DND-41 (cell line): ENCODE data around the gene MYLK4.

ENCODE experiments used
- EZH2 ChIP-seq: IDR thresholded peaks from 3 replicates; pipeline ENCODE4 v1.6.1; 2012; ENCODE audit warnings: borderline replicate concordance, low read depth, mild to moderate bottlenecking, moderate library complexity, low read length, inconsistent platforms; ENCODE audit not compliant: severe bottlenecking
- TF ChIP-seq, protein P1 (sequence below): IDR thresholded peaks from 2 replicates; pipeline ENCODE4 v1.5.1; 2012; ENCODE audit warnings: borderline replicate concordance, low read length, moderate library complexity, mild to moderate bottlenecking; ENCODE audit not compliant: poor library complexity, severe bottlenecking; ENCODE audit errors: extremely low read depth

DNA sequence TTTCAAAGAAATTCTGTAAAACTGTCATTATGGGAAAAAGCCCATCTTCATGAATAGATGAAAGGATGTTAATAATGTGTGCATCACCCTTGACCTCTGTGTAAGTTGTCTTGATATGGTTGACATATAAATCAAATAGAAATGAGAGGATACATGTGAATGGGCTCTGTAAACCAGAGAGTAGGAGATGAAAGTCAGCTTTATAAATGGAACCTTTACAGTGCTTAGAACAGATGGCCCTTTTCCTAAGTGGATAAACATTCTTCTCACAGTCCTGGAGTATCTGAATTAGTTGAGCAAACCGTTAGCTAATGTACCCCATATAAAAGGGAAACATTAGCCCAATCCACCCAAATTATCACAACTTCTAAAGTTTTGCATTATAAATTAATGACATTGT is 57.5 kb downstream of the MYLK4 start:
- no peak for TF ChIP-seq EZH2
- TF ChIP-seq, protein P1, sequence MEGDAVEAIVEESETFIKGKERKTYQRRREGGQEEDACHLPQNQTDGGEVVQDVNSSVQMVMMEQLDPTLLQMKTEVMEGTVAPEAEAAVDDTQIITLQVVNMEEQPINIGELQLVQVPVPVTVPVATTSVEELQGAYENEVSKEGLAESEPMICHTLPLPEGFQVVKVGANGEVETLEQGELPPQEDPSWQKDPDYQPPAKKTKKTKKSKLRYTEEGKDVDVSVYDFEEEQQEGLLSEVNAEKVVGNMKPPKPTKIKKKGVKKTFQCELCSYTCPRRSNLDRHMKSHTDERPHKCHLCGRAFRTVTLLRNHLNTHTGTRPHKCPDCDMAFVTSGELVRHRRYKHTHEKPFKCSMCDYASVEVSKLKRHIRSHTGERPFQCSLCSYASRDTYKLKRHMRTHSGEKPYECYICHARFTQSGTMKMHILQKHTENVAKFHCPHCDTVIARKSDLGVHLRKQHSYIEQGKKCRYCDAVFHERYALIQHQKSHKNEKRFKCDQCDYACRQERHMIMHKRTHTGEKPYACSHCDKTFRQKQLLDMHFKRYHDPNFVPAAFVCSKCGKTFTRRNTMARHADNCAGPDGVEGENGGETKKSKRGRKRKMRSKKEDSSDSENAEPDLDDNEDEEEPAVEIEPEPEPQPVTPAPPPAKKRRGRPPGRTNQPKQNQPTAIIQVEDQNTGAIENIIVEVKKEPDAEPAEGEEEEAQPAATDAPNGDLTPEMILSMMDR: no peak
